ENCODE data around the gene PELI3. TPM values are rescaled to one million over a fixed set of nuclear protein-coding genes. Genes with fewer than 3 reads are reported as not detected.
"Not testable (repeated sequence)": the region's sequence is repeated elsewhere in the genome, so short reads cannot be mapped to it uniquely, and the experiment has no call there.

Gene PELI3
- total RNA-seq, 1 donor from 2014 or later, result 5.2 TPM

DNA sequence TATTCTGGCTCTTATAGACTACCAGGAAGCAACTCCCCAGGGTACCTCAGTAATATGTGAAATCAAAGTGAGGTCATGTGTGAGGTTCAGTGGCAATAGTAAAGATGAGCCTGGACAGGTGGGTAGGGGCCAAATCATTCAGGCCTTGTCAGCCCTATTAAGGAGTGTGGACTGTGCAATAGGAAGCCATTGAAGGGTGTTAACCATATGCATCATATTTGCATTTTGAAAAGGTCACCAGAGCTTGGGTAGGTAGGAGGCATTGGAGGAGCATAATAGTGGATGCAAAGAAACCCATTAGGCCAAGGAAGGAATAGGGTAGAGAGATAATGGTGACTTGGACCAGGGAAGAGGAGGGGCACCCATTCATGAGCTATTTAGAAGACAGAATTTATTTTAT lies 19.7 kb upstream of the PELI3 start:
- no peak for DNase-seq (ENCODE audit: low read depth, low spot score)

DNA sequence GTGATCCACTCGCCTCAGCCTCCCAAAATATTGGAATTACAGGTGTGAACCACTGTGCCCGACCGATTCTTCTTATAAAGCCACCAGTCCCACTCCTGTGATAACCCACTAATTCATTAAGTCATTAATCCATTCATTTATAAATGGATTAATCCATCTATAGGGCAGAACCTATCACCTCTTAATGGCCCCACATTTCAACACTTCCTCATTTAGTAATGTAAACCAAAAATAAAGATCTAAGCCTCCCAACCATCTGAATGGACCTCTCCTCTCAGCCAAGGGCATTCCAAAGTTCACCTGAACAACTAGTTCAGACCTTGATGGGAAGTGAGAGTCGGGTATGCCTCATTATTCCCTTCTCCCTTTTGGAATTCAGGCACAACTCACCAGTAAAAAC lies 18.2 kb upstream of the PELI3 start:
- DNase-seq (ENCODE audit: low read depth, low spot score), result no peak

- no peak for DNase-seq (ENCODE audit: low read depth, low spot score)
Measured at GRCh38 chr11:66450560-66450959, 16.1 kb upstream of the PELI3 start.

- no peak for DNase-seq (ENCODE audit: low read depth, low spot score)
Measured at GRCh38 chr11:66451663-66452062, 15.0 kb upstream of the PELI3 start.

GRCh38 chr11:66454247-66454646 lies 12.5 kb upstream of the PELI3 start:
- no peak for DNase-seq (ENCODE audit: low read depth, low spot score)

GRCh38 chr11:66454828-66455227 lies 11.9 kb upstream of the PELI3 start:
- DNase-seq (ENCODE audit: low read depth, low spot score), result no peak

GRCh38 chr11:66457826-66458225 lies 8.9 kb upstream of the PELI3 start:
- no peak for DNase-seq (ENCODE audit: low read depth, low spot score)

GRCh38 chr11:66459138-66459778 lies 7.4 kb upstream of the PELI3 start:
- DNase-seq (ENCODE audit: low read depth, low spot score), result no peak

DNA sequence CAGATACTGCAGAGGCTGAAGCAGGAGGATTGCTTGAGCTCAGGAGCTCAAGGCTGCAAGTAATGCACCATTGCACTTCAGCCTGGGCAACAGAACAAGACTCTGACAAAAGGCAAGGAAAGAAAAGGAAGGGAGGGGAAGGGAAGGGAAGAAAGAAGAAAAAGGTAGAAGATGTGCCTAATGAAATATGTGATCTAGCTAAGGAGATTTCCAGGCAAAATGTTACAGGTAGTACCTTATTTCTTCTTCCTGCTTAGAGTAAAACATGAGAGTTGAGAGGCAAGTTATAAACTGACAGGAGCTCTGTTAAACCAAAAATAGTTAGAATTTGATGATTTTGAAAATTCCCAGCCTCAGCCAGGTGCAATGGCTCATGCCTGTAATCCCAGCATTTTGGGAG lies 4.7 kb upstream of the PELI3 start:
- DNase-seq (ENCODE audit: low read depth, low spot score), result no peak

DNA sequence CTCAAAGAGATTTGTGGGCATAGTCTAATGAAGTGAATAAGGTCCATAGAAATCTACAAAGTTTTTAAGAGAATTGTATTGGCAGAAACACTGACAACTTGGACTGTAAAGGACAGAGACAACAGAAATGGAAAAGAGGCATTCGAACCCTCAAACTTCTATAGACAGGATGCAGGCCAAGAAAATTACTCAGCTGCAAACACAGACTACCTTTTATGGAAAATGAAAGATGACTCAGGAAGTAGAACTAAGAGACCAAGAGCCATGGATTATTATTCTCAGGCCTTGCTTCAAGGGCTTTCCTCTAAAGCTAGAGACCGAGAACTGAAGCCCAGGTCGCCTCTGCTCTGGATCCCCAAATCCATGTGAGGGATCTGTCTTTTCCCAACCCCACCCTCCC lies 3.8 kb upstream of the PELI3 start:
- no peak for DNase-seq (ENCODE audit: low read depth, low spot score)

GRCh38 chr11:66464116-66464515 lies 2.6 kb upstream of the PELI3 start:
- DNase-seq (ENCODE audit: low read depth, low spot score), result not testable (repeated sequence)

DNA sequence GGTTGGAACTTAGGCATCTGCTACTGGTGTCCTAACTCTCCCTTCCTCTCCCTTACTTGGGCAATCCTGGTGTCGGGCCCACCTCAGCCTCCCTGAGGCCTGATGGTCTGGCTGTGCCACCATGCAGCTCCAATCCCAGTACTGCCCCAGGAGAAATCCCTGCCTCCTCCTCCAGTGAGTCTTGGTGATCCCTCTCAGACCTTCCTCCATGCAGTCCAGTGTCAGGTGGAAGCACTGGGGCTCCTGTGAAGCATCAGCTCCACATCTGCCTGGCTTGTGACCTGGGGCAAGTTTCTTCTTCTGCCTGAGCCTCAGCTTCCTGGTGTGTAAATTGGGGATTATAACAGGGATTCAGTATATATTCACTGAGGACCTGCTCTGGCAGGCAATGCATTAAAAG lies 1.8 kb upstream of the PELI3 start:
- no peak for DNase-seq (ENCODE audit: low read depth, low spot score)

- no peak for DNase-seq (ENCODE audit: low read depth, low spot score)
Measured at GRCh38 chr11:66465373-66466224, 1.1 kb upstream of the PELI3 start.

DNA sequence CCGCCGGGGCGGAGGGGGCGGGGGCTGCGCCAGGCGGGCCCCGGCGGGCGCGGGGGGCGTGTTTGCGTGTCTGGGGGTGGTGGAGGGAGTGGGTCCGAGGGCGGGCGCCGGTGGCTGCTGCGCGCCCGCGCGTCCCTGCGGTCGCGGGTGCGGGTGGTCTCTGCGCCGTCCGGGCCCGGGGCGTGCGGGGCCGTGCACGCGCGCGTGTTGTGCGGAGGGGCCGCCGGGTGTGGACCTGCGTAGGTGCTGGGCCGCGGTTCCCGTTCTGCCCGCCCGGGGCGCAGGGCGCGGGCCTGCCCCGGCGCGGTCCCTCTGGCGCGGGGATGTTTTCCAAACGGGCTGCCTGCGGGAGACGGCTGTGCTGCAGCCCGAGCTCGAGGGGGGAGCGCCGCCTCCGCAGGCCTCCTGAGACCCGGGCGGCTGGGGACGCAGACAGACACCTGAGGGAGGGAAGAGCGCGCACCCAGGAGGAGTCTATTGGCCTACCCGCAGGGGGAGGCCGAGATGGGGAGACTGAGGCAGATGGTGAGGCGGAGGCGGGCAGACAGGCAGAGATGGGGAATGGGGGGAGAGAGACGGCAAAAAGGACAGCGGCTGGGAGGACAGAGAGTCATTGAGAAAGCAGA lies 442 bp downstream of the PELI3 start:
- no peak for DNase-seq (ENCODE audit: low read depth, low spot score)

DNA sequence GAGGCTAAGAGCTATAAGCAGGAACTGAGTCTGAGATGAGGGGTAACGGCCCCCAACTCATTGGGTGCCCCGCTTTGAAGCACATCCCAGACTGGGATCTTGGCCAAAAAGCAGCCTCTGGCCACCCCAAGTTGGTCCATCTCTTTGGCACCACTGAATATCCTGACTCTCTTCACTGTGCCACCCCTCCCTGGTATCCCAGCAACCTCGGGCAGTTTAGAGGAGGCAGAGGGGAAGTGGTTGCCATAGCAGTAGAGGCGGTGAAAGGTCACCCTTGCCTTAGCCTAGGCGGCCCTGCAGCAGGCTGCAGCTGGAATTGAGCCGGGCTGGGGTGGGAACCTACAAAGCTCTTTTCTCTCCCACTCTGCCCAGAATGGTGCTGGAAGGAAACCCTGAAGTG lies 1.1 kb downstream of the PELI3 start:
- DNase-seq (ENCODE audit: low read depth, low spot score), result no peak

GRCh38 chr11:66468691-66469090 lies 2.0 kb downstream of the PELI3 start:
- DNase-seq (ENCODE audit: low read depth, low spot score), result no peak

GRCh38 chr11:66469441-66469840 lies 2.7 kb downstream of the PELI3 start:
- DNase-seq (ENCODE audit: low read depth, low spot score), result no peak

DNA sequence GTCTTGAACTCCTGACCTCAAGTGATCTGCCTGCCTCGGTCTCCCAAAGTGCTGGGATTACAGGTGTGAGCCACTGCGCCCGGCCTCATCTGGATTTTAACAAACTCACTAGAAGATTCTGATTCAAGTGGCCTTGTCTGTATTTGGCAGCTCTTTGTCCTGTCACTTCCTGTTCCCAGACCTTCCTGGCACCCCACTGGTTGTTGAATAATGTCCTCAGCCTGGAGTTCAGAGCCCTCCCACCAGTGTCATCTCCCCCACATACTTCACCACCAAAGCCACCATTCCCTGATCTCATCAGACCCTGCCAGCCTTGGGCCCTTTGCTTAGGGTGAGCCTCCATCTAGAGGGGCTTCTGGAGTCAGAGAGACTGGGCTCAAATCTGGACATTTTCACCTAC lies 3.3 kb downstream of the PELI3 start:
- DNase-seq (ENCODE audit: low read depth, low spot score), result no peak

- DNase-seq (ENCODE audit: low read depth, low spot score), result no peak
Measured at GRCh38 chr11:66471142-66471541, 4.4 kb downstream of the PELI3 start.

GRCh38 chr11:66472054-66472453 lies 5.3 kb downstream of the PELI3 start:
- no peak for DNase-seq (ENCODE audit: low read depth, low spot score)

- DNase-seq (ENCODE audit: low read depth, low spot score), result no peak
Measured at GRCh38 chr11:66473167-66473566, 6.5 kb downstream of the PELI3 start.

Data from pulmonary artery endothelial cell (primary cell).